B cell (primary cell): ENCODE results near the gene GRIK2. TPM values are rescaled to one million over a fixed set of nuclear protein-coding genes. Genes with fewer than 3 reads are reported as not detected.

Experiments used
- ATAC-seq: fragments of 200-7000 bp; cut with Tn5 transposase; one replicate; pipeline ENCODE4 v1.10.0; 2021; ENCODE audit warnings: low read depth, mild to moderate bottlenecking, moderate number of reproducible peaks, moderate library complexity
- CTCF ChIA-PET: fragments of 350-600 bp; sonication (Branson Sonifier 250); formaldehyde crosslinking; loops from one replicate; lab custom pipeline; 2021; ENCODE audit warnings: antibody characterized with exemption, inconsistent platforms; lab: Charles Lee
- POLR2A ChIA-PET: fragments of 350-600 bp; sonication (Branson Sonifier 250); formaldehyde crosslinking; loops from one replicate; lab custom pipeline; 2021; ENCODE audit warnings: antibody characterized with exemption; lab: Charles Lee
- DNase-seq: peaks from one replicate; pipeline ENCODE4 v3.0.0; 2013
- H2AFZ ChIP-seq: 2 replicates; pipeline ENCODE4 v1.6.1; 2012; ENCODE audit warnings: mild to moderate bottlenecking, low read depth, low read length; ENCODE audit not compliant: insufficient read depth, poor library complexity, severe bottlenecking
- H3K27ac ChIP-seq, 2 donors: 1 replicate in 1 of 2; 2 replicates in 1 of 2; pipeline ENCODE4 v1.5.1; 2012 to 2013; ENCODE audit warnings: low read length in 2 of 2, mild to moderate bottlenecking in 2 of 2, moderate library complexity in 1 of 2
- H3K27me3 ChIP-seq, 4 experiments: fragments of 200-600 bp in 1 of 4; sonication (generic) in 1 of 4; replicated peaks in 1 of 4; 1 replicate in 2 of 4; 2 replicates in 2 of 4; pipeline versions ENCODE4 v1.6.1 to v1.7.0; 2013 to 2016; ENCODE audit warnings: low read length in 3 of 4, mild to moderate bottlenecking in 2 of 4, mixed read lengths in 1 of 4, moderate library complexity in 1 of 4; ENCODE audit not compliant: insufficient read depth in 4 of 4, control insufficient read depth in 3 of 4; ENCODE audit errors: control extremely low read depth in 1 of 4
- H3K36me3 ChIP-seq, 2 experiments: replicated peaks in 1 of 2; 1 replicate in 1 of 2; 2 replicates in 1 of 2; pipeline versions ENCODE4 v1.6.1 to v1.7.1; 2013; ENCODE audit warnings: low read length in 1 of 2; ENCODE audit not compliant: insufficient read depth in 2 of 2, control insufficient read depth in 1 of 2; ENCODE audit errors: control extremely low read depth in 1 of 2, extremely low read depth in 1 of 2
- H3K4me1 ChIP-seq, 2 donors: fragments of 200-600 bp in 1 of 2; sonication (generic) in 1 of 2; 1 replicate in 1 of 2; 2 replicates in 1 of 2; pipeline versions ENCODE4 v1.5.1 to v1.6.1; 2013 to 2017; ENCODE audit warnings: low read length in 2 of 2; ENCODE audit not compliant: control insufficient read depth in 2 of 2, insufficient read depth in 2 of 2
- H3K4me2 ChIP-seq: replicated peaks from 2 replicates; pipeline ENCODE3; 2012; ENCODE audit warnings: mild to moderate bottlenecking, low read depth, low read length; ENCODE audit not compliant: poor library complexity, severe bottlenecking
- H3K4me3 ChIP-seq, 5 experiments: fragments of 200-600 bp in 1 of 5; sonication (generic) in 1 of 5; 1 replicate in 3 of 5; 2 replicates in 2 of 5; pipeline versions ENCODE4 v1.5.1 to v1.7.0; 2011 to 2016; ENCODE audit warnings: low read length in 4 of 5, mild to moderate bottlenecking in 4 of 5, low read depth in 2 of 5, control low read depth in 1 of 5, moderate library complexity in 1 of 5; ENCODE audit not compliant: insufficient read depth in 1 of 5; ENCODE audit errors: control extremely low read depth in 1 of 5, extremely low read depth in 1 of 5
- H3K79me2 ChIP-seq: fragments of 200-600 bp; sonication (generic); one replicate; pipeline ENCODE4 v1.6.0; 2016; ENCODE audit warnings: low read length; ENCODE audit not compliant: control insufficient read depth, insufficient read depth
- H3K9ac ChIP-seq: fragments of 200-600 bp; sonication (generic); 2 replicates; pipeline ENCODE4 v1.6.1; 2017; ENCODE audit warnings: mild to moderate bottlenecking, low read length, moderate library complexity
- H3K9me3 ChIP-seq, 3 donors: one replicate each; pipeline versions ENCODE4 v1.6.1 to v1.7.1; 2013; ENCODE audit warnings: low read length in 2 of 3; ENCODE audit not compliant: control insufficient read depth in 2 of 3, insufficient read depth in 1 of 3; ENCODE audit errors: control extremely low read depth in 1 of 3
- H4K20me1 ChIP-seq: 2 replicates; pipeline ENCODE4 v1.6.0; 2012; ENCODE audit warnings: mild to moderate bottlenecking, low read length; ENCODE audit not compliant: insufficient read depth, control insufficient read depth, poor library complexity, severe bottlenecking
- H3K27ac Mint-ChIP-seq: one replicate; pipeline ENCODE4 v1.8.0; 2021; ENCODE audit warnings: mixed read lengths
- H3K27me3 Mint-ChIP-seq: one replicate; pipeline ENCODE4 v1.8.0; 2021; ENCODE audit warnings: mixed read lengths
- H3K4me1 Mint-ChIP-seq: one replicate; pipeline ENCODE4 v1.8.0; 2021; ENCODE audit warnings: mixed read lengths
- H3K4me3 Mint-ChIP-seq: one replicate; pipeline ENCODE4 v1.8.0; 2021; ENCODE audit warnings: mixed read lengths
- H3K9me3 Mint-ChIP-seq: one replicate; pipeline ENCODE4 v1.8.0; 2022; ENCODE audit warnings: mixed read lengths; ENCODE audit not compliant: insufficient read depth
- CTCF ChIP-seq: fragments of 200-600 bp; IDR thresholded peaks from one replicate; pipeline ENCODE4 v1.8.0; 2022; ENCODE audit warnings: antibody characterized with exemption, mild to moderate bottlenecking
- EZH2 ChIP-seq: IDR thresholded peaks from 2 replicates; pipeline ENCODE4 v1.6.1; 2012; ENCODE audit warnings: borderline replicate concordance, low read depth, mild to moderate bottlenecking, moderate library complexity, low read length; ENCODE audit not compliant: insufficient read depth, poor library complexity, severe bottlenecking
- WGBS: methylation state at CpG from one replicate; pipeline ENCODE4 v1.1.5; 2013; ENCODE audit warnings: missing lambda C conversion rate; ENCODE audit not compliant: insufficient coverage; 5-methylcytosine and 5-hydroxymethylcytosine counted together
- intact Hi-C: fragments of 100-400 bp; cut with micrococcal nuclease; formaldehyde crosslinking; loops from one replicate; pipeline ENCODE4 v1.10.0; 2022
- polyA plus RNA-seq: library from polyadenylated mRNA; depleted of rRNA; stranded (reverse); fragments of >200 nt; gene quantifications from 2 replicates; pipeline ENCODE4 v1.2.3, GENCODE V29; 2012
- total RNA-seq, 2 donors: library from RNA; stranded (reverse); fragments of 120-200 nt in 1 of 2; gene quantifications; 1 replicate in 1 of 2; 2 replicates in 1 of 2; pipeline versions ENCODE4 v1.2.3 to v1.2.4, GENCODE V29; 2013 to 2022

Gene GRIK2
- total and polyA plus RNA-seq, 2 donors (not counting 1 experiment from before 2014, with no cell fraction given) = not detected

- H3K27me3 ChIP-seq = no peaks in the 10 kb centered on the region
- no peaks in the 10 kb centered on the region for H3K9me3 ChIP-seq
- Mint-ChIP-seq H3K9me3 (no peaks in the 10 kb centered on the region), H3K4me3 (no peak overlapping the region), H3K27me3 (no peaks in the 10 kb centered on the region), H3K27ac (no peak overlapping the region), H3K4me1 (no peaks in the 10 kb centered on the region)
- H3K4me1 ChIP-seq = no peaks in the 10 kb centered on the region
- 80% methylated on average over 3 of the region's 5 CpGs for WGBS
- no peak for TF ChIP-seq EZH2
- no peak for TF ChIP-seq CTCF
- H3K4me2 ChIP-seq = no peak overlapping the region
- ATAC-seq (no peak), DNase-seq (no peak)
- H3K4me3 ChIP-seq = no peak overlapping the region
- no peak overlapping the region for H2AFZ ChIP-seq
- H3K9ac ChIP-seq = no peak overlapping the region
- H3K79me2 ChIP-seq = no peaks in the 10 kb centered on the region
- H3K27ac ChIP-seq = no peak overlapping the region
- H3K36me3 ChIP-seq = no peaks in the 10 kb centered on the region
- intact Hi-C loops = no loop called here
- CTCF ChIA-PET = no interaction called here
- H4K20me1 ChIP-seq = no peaks in the 10 kb centered on the region
- POLR2A ChIA-PET = no interaction called here
These were observed 289.4 kb downstream of the GRIK2 start for GRCh38 chr6:101682937-101683336.

GRCh38 chr6:101683884-101684283, 290.4 kb downstream of the GRIK2 start:
- DNase-seq = no peak
- no peak overlapping the region for H2AFZ ChIP-seq
- ChIA-PET POLR2A (no interaction called here), CTCF (no interaction called here)
- TF ChIP-seq EZH2 = no peak
- TF ChIP-seq CTCF = no peak
- no peak overlapping the region for H3K4me2 ChIP-seq
- H3K9me3 Mint-ChIP-seq = no peaks in the 10 kb centered on the region
- no peak overlapping the region for H3K9ac ChIP-seq
- no peak overlapping the region for H3K27ac ChIP-seq
- WGBS = no CpG with 5 or more reads among the region's 1 CpG
- no peaks in the 10 kb centered on the region for H3K27me3 ChIP-seq
- no peaks in the 10 kb centered on the region for H3K4me1 Mint-ChIP-seq
- no peak overlapping the region for H3K27ac Mint-ChIP-seq
- no peaks in the 10 kb centered on the region for H3K36me3 ChIP-seq
- H3K4me1 ChIP-seq = no peaks in the 10 kb centered on the region
- ATAC-seq = no peak
- no peak overlapping the region for H3K4me3 ChIP-seq
- intact Hi-C loops = no loop called here
- no peaks in the 10 kb centered on the region for H3K27me3 Mint-ChIP-seq
- no peak overlapping the region for H3K4me3 Mint-ChIP-seq
- H4K20me1 ChIP-seq = no peaks in the 10 kb centered on the region
- no peaks in the 10 kb centered on the region for H3K79me2 ChIP-seq
- H3K9me3 ChIP-seq = no peaks in the 10 kb centered on the region
